HepG2 (cell line): Measurements from ENCODE around the gene C9orf43. TPM values are rescaled to one million over a fixed set of nuclear protein-coding genes. Genes with fewer than 3 reads are reported as not detected.

ENCODE experiments used
- ELF3 ChIP-seq: IDR thresholded peaks from 2 replicates; pipeline ENCODE4 v1.6.1; 2016; ENCODE audit warnings: missing genetic modification reagents, missing compliant biosample characterization
- FOXM1 ChIP-seq: sonication (generic); formaldehyde crosslinking; IDR thresholded peaks from 2 replicates; pipeline ENCODE4 v1.5.0; 2020; ENCODE audit warnings: missing genetic modification reagents
- HNF4A ChIP-seq: sonication (generic); formaldehyde crosslinking; IDR thresholded peaks from 2 replicates; pipeline ENCODE4 v1.4.0; 2020; ENCODE audit warnings: missing genetic modification reagents
- HNF4G ChIP-seq, 2 experiments: sonication (generic) in 1 of 2; formaldehyde crosslinking in 1 of 2; IDR thresholded peaks; 2 replicates each; pipeline versions ENCODE4 v1.4.0 to v1.6.1; 2011 to 2020; ENCODE audit warnings: borderline replicate concordance in 2 of 2, low read depth in 2 of 2, mild to moderate bottlenecking in 2 of 2, low read length in 1 of 2, missing genetic modification reagents in 1 of 2, moderate library complexity in 1 of 2
- JUN ChIP-seq: sonication (generic); formaldehyde crosslinking; IDR thresholded peaks from 2 replicates; pipeline ENCODE4 v1.4.0; 2020; ENCODE audit warnings: mild to moderate bottlenecking, missing genetic modification reagents
- KDM4B ChIP-seq: sonication (generic); formaldehyde crosslinking; IDR thresholded peaks from 2 replicates; pipeline ENCODE4 v1.4.0; 2020; ENCODE audit warnings: missing genetic modification reagents
- KLF13 ChIP-seq: sonication (generic); formaldehyde crosslinking; IDR thresholded peaks from 2 replicates; pipeline ENCODE4 v1.4.0; 2020; ENCODE audit warnings: mild to moderate bottlenecking, missing genetic modification reagents
- MAF1 ChIP-seq: sonication (generic); formaldehyde crosslinking; IDR thresholded peaks from 2 replicates; pipeline ENCODE4 v1.5.0; 2020; ENCODE audit warnings: missing genetic modification reagents, borderline replicate concordance
- NPAS2 ChIP-seq: sonication (generic); formaldehyde crosslinking; IDR thresholded peaks from 2 replicates; pipeline ENCODE4 v1.8.0; 2022; ENCODE audit warnings: mild to moderate bottlenecking, missing genetic modification reagents, borderline replicate concordance
- PCBP1 ChIP-seq: fragments of 200-400 bp; formaldehyde crosslinking; IDR thresholded peaks from 2 replicates; pipeline ENCODE4 v1.6.1; 2017; ENCODE audit warnings: mild to moderate bottlenecking, low read depth, low read length, borderline replicate concordance
- PCBP2 ChIP-seq: fragments of 200-400 bp; formaldehyde crosslinking; optimal IDR thresholded peaks from 2 replicates; pipeline ENCODE3; 2018; ENCODE audit warnings: low read length, low read depth; ENCODE audit not compliant: poor library complexity, severe bottlenecking
- POLR2G ChIP-seq: fragments of 200-400 bp; formaldehyde crosslinking; IDR thresholded peaks from 2 replicates; pipeline ENCODE4 v1.6.1; 2018; ENCODE audit warnings: mild to moderate bottlenecking, low read depth, low read length, moderate library complexity
- REPIN1 ChIP-seq: sonication (generic); formaldehyde crosslinking; IDR thresholded peaks from 2 replicates; pipeline ENCODE4 v1.8.0; 2022; ENCODE audit warnings: missing genetic modification reagents, low read depth, mild to moderate bottlenecking, borderline replicate concordance
- SALL2 ChIP-seq: sonication (generic); formaldehyde crosslinking; IDR thresholded peaks from 2 replicates; pipeline ENCODE4 v1.8.1; 2023; ENCODE audit warnings: mild to moderate bottlenecking, missing genetic modification reagents, inconsistent platforms
- SIN3B ChIP-seq: fragments of 150-350 bp; IDR thresholded peaks from 2 replicates; pipeline ENCODE4 v1.6.1; 2014; ENCODE audit warnings: low read length
- THAP11 ChIP-seq: IDR thresholded peaks from 2 replicates; pipeline ENCODE4 v1.6.1; 2016; ENCODE audit warnings: missing biosample characterization, missing genetic modification reagents
- U2AF2 ChIP-seq: fragments of 200-400 bp; formaldehyde crosslinking; IDR thresholded peaks from 2 replicates; pipeline ENCODE4 v1.6.1; 2017; ENCODE audit warnings: low read depth, mild to moderate bottlenecking, low read length
- ZC3H13 ChIP-seq: sonication (generic); formaldehyde crosslinking; IDR thresholded peaks from 2 replicates; pipeline ENCODE4 v1.8.1; 2023; ENCODE audit warnings: mild to moderate bottlenecking, missing genetic modification reagents, moderate library complexity
- ZMYM3 ChIP-seq: sonication (generic); formaldehyde crosslinking; IDR thresholded peaks from 2 replicates; pipeline ENCODE4 v1.5.1; 2020; ENCODE audit warnings: mild to moderate bottlenecking, missing genetic modification reagents
- ZNF552 ChIP-seq: sonication (generic); formaldehyde crosslinking; IDR thresholded peaks from 2 replicates; pipeline ENCODE4 v1.9.0; 2022; ENCODE audit warnings: missing genetic modification reagents, mild to moderate bottlenecking, borderline replicate concordance
- ZNF556 ChIP-seq: sonication (generic); formaldehyde crosslinking; IDR thresholded peaks from 2 replicates; pipeline ENCODE4 v1.4.0; 2020; ENCODE audit warnings: mild to moderate bottlenecking, missing genetic modification reagents, borderline replicate concordance
- ZNF572 ChIP-seq: sonication (generic); formaldehyde crosslinking; IDR thresholded peaks from 2 replicates; pipeline ENCODE4 v1.5.1; 2020; ENCODE audit warnings: mild to moderate bottlenecking, missing genetic modification reagents
- ZNF607 ChIP-seq: sonication (generic); formaldehyde crosslinking; IDR thresholded peaks from 2 replicates; pipeline ENCODE4 v1.5.1; 2020; ENCODE audit warnings: missing genetic modification reagents, mild to moderate bottlenecking, borderline replicate concordance
- ZSCAN30 ChIP-seq: sonication (generic); formaldehyde crosslinking; IDR thresholded peaks from 2 replicates; pipeline ENCODE4 v1.5.0; 2020; ENCODE audit warnings: mild to moderate bottlenecking, missing genetic modification reagents
- polyA plus RNA-seq, 8 experiments: library from polyadenylated mRNA; depleted of rRNA in 3 of 8; stranded (reverse) in 7 of 8; unstranded in 1 of 8; fragments of >200 nt; fragmentation: Illumina TruSeq in 4 of 8; extraction: Trizol in 4 of 8; gene quantifications; 2 replicates each; pipeline versions ENCODE4 v1.2.1 to v1.2.3, GENCODE V29; 2011 to 2016; ENCODE audit warnings: low read depth in 4 of 8, missing spikeins in 1 of 8, mixed read lengths in 1 of 8; ENCODE audit not compliant: insufficient read depth in 1 of 8
- total RNA-seq, 5 experiments: library from RNA; depleted of rRNA; stranded (reverse); fragments of >200 nt; fragmentation: Illumina TruSeq; extraction: Trizol; gene quantifications; 2 replicates each; pipeline ENCODE4 v1.2.3, GENCODE V29; 2016; ENCODE audit warnings: low read depth in 1 of 5
- TF ChIP-seq, protein P1 (sequence below): sonication (generic); formaldehyde crosslinking; IDR thresholded peaks from 2 replicates; pipeline ENCODE4 v1.5.1; 2020; ENCODE audit warnings: mild to moderate bottlenecking, moderate library complexity, missing genetic modification reagents
- TF ChIP-seq, protein P2 (sequence below): IDR thresholded peaks from 2 replicates; pipeline ENCODE4 v1.6.1; 2016; ENCODE audit warnings: missing compliant biosample characterization, missing genetic modification reagents, borderline replicate concordance

Gene C9orf43
- total and polyA plus RNA-seq, 2 of the 13 experiments (the other 11 are each of a cell fraction or from before 2014, with no cell fraction given): 0.24 to 0.31 TPM

DNA sequence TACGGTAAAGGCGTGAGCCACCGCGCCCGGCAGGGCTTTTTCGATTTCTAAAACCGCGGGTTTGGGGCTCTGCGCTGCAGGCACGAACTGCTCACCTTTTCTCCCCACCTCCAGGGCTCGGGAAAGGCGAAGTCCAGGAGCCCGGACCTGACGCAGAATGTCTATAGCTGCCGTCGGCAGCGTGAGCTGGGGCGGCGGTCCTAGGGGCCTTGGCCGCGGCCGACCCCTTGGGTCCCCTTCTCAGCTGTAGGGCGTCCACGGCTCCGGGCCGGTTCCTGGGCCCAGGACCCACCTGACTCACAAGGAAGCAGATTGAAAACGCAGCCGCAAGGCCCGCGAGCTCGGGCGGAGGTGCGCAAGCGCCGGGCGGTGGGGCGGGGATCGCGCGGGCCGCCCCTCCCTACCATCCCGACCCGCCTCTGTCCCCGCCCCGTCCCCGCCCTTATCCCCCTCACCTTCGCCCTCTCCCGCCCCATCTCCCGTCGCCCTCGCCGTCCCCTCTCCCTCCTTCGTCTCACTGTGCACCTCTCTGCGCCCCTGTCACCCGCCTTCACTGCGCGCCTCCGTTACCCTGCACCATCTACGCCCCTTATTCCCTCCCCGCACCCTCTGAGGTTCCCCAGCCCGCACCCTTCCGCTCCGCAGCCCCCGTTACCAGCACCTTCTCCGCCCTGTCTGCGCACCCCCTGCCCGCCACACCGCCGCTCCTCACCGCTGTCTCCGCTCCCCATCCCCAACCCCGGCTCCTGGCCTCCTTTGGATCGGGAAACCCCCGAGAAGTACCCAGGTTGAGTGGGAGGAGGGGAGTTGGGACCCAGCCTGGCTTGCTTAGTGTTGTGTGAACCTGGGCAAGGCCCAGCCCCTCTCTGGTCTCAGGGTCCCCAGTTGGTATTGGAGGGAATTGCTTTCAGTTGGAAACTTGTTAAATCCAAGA lies 33.6 kb upstream of the C9orf43 start, which contains the start of gene HDHD3 (continued):
- peak; percentile 19; the same call in 1 of the 2 replicates for TF ChIP-seq ZNF607 (CRISPR knock-in tag)
- peak; percentile 39; the same call in 1 of the 2 replicates for TF ChIP-seq SIN3B
- peak; percentile 57; the same call in 1 of the 2 replicates for TF ChIP-seq MAF1 (CRISPR knock-in tag)
- TF ChIP-seq FOXM1 (CRISPR knock-in tag): no peak
- TF ChIP-seq ELF3 (CRISPR knock-in tag): peak; percentile 85
- peak; percentile 43; the same call in 1 of the 2 replicates for TF ChIP-seq THAP11 (CRISPR knock-in tag)
- no peak for TF ChIP-seq U2AF2
- TF ChIP-seq NPAS2 (CRISPR knock-in tag): no peak
- TF ChIP-seq, protein P1, sequence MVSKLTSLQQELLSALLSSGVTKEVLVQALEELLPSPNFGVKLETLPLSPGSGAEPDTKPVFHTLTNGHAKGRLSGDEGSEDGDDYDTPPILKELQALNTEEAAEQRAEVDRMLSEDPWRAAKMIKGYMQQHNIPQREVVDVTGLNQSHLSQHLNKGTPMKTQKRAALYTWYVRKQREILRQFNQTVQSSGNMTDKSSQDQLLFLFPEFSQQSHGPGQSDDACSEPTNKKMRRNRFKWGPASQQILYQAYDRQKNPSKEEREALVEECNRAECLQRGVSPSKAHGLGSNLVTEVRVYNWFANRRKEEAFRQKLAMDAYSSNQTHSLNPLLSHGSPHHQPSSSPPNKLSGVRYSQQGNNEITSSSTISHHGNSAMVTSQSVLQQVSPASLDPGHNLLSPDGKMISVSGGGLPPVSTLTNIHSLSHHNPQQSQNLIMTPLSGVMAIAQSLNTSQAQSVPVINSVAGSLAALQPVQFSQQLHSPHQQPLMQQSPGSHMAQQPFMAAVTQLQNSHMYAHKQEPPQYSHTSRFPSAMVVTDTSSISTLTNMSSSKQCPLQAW: peak; percentile 34
- peak; percentile 28; the same call in 1 of the 2 replicates for TF ChIP-seq ZNF556
- 0 out of 2 replicates have a peak, but pooled peaks have one; percentile 50 for TF ChIP-seq KLF13
- peak; percentile 20; the same call in 1 of the 2 replicates for TF ChIP-seq HNF4A
- peak; percentile 51; the same call in 1 of the 2 replicates for TF ChIP-seq ZMYM3 (CRISPR knock-in tag)
- TF ChIP-seq PCBP1: 0 out of 2 replicates have a peak, but pooled peaks have one; percentile 78
- TF ChIP-seq, protein P2, sequence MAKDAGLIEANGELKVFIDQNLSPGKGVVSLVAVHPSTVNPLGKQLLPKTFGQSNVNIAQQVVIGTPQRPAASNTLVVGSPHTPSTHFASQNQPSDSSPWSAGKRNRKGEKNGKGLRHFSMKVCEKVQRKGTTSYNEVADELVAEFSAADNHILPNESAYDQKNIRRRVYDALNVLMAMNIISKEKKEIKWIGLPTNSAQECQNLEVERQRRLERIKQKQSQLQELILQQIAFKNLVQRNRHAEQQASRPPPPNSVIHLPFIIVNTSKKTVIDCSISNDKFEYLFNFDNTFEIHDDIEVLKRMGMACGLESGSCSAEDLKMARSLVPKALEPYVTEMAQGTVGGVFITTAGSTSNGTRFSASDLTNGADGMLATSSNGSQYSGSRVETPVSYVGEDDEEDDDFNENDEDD (CRISPR knock-in tag): peak; percentile 59; the same call in 1 of the 2 replicates
- no peak for TF ChIP-seq ZSCAN30 (CRISPR knock-in tag)
- no peak for TF ChIP-seq HNF4G (IDR thresholded peaks at IDR 0.05; ENCODE audit: borderline replicate concordance, low read depth, low read length)
- TF ChIP-seq HNF4G (CRISPR knock-in tag; IDR thresholded peaks at IDR 0.05; ENCODE audit: borderline replicate concordance, low read depth): no peak
- peak; percentile 73; the same call in 1 of the 2 replicates for TF ChIP-seq SALL2 (CRISPR knock-in tag)
- TF ChIP-seq ZNF572 (CRISPR knock-in tag): peak; percentile 79; the same call in 1 of the 2 replicates
- peak; percentile 82 for TF ChIP-seq POLR2G
- TF ChIP-seq REPIN1 (CRISPR knock-in tag): peak; percentile 24; the same call in 1 of the 2 replicates
- TF ChIP-seq ZC3H13 (CRISPR knock-in tag): no peak
- TF ChIP-seq JUN (CRISPR knock-in tag): 0 out of 2 replicates have a peak, but pooled peaks have one; percentile 32
- 0 out of 2 replicates have a peak, but pooled peaks have one; percentile 56 for TF ChIP-seq KDM4B (CRISPR knock-in tag)
- no peak for TF ChIP-seq PCBP2
- no peak for TF ChIP-seq ZNF552
